GM19099 (cell line): Measurements from ENCODE around the gene EML1.

ENCODE experiments used
- POLR2A ChIP-seq: IDR thresholded peaks from 3 replicates; pipeline ENCODE4 v1.6.1; 2011; ENCODE audit warnings: low read depth; ENCODE audit not compliant: insufficient read length; ENCODE audit errors: extremely low read depth

The EML1 gene

GRCh38 chr14:99875836-99876235 is 82.6 kb downstream of the EML1 start:
- TF ChIP-seq POLR2A: no peak

- no peak for TF ChIP-seq POLR2A
These were observed 83.2 kb downstream of the EML1 start for GRCh38 chr14:99876406-99876805.

- no peak for TF ChIP-seq POLR2A
These were observed 85.3 kb downstream of the EML1 start for GRCh38 chr14:99878563-99878962.

GRCh38 chr14:99879401-99880295 is 86.4 kb downstream of the EML1 start:
- no peak for TF ChIP-seq POLR2A

GRCh38 chr14:99880651-99881420 is 87.6 kb downstream of the EML1 start:
- TF ChIP-seq POLR2A: no peak

GRCh38 chr14:99883866-99884650 is 90.8 kb downstream of the EML1 start:
- no peak for TF ChIP-seq POLR2A

- TF ChIP-seq POLR2A: no peak
These were observed 91.8 kb downstream of the EML1 start for GRCh38 chr14:99884834-99885648.

GRCh38 chr14:99885649-99885958 is 92.4 kb downstream of the EML1 start:
- TF ChIP-seq POLR2A: no peak

- no peak for TF ChIP-seq POLR2A
These were observed 94.2 kb downstream of the EML1 start for GRCh38 chr14:99887407-99887806.

GRCh38 chr14:99888149-99888548 is 94.9 kb downstream of the EML1 start:
- no peak for TF ChIP-seq POLR2A

- TF ChIP-seq POLR2A: no peak
These were observed 96.1 kb downstream of the EML1 start for GRCh38 chr14:99889268-99889667.

- TF ChIP-seq POLR2A: no peak
These were observed 98.1 kb downstream of the EML1 start for GRCh38 chr14:99891266-99891665.

- TF ChIP-seq POLR2A: no peak
These were observed 98.7 kb downstream of the EML1 start for GRCh38 chr14:99891900-99892299.

- TF ChIP-seq POLR2A: no peak
These were observed 99.2 kb downstream of the EML1 start for GRCh38 chr14:99892406-99892805.

- TF ChIP-seq POLR2A: no peak
These were observed 103.1 kb downstream of the EML1 start for GRCh38 chr14:99896361-99896760.

GRCh38 chr14:99899578-99900178 is 106.5 kb downstream of the EML1 start:
- no peak for TF ChIP-seq POLR2A
